GM23338 (cell line): ENCODE data around the gene PKP3. TPM values are rescaled to one million over a fixed set of nuclear protein-coding genes. Genes with fewer than 3 reads are reported as not detected.
"Not testable (repeated sequence)": the region's sequence is repeated elsewhere in the genome, so short reads cannot be mapped to it uniquely, and the experiment has no call there.

Experiments
- ATAC-seq: fragments of 200-7000 bp; cut with Tn5 transposase; 3 replicates; pipeline ENCODE4 v1.9.1; 2020
- DNase-seq: peaks from one replicate; pipeline ENCODE4 v3.0.0-alpha.2; 2015; ENCODE audit warnings: low spot score
- H2AFZ ChIP-seq: fragments of 200-600 bp; sonication (generic); 2 replicates; pipeline ENCODE4 v1.8.0; 2016; ENCODE audit warnings: antibody characterized with exemption, mild to moderate bottlenecking, moderate library complexity
- H3F3A ChIP-seq: fragments of 200-600 bp; sonication (generic); replicated peaks from 2 replicates; pipeline ENCODE4 v1.8.0; 2017; ENCODE audit warnings: antibody characterized with exemption, mixed run types, low read depth
- H3K27ac ChIP-seq: fragments of 200-600 bp; sonication (generic); 2 replicates; pipeline ENCODE4 v1.6.1; 2016; ENCODE audit warnings: low read depth
- H3K27me3 ChIP-seq: fragments of 200-600 bp; sonication (generic); 2 replicates; pipeline ENCODE4 v1.8.0; 2016; ENCODE audit warnings: mild to moderate bottlenecking, mixed run types, moderate library complexity; ENCODE audit not compliant: insufficient read depth
- H3K36me3 ChIP-seq: fragments of 200-600 bp; sonication (generic); 2 replicates; pipeline ENCODE4 v1.8.0; 2016; ENCODE audit warnings: mild to moderate bottlenecking; ENCODE audit not compliant: insufficient read depth
- H3K4me1 ChIP-seq: fragments of 200-600 bp; sonication (generic); 2 replicates; pipeline ENCODE4 v1.8.0; 2016; ENCODE audit warnings: mild to moderate bottlenecking, moderate library complexity; ENCODE audit not compliant: insufficient read depth
- H3K4me2 ChIP-seq: fragments of 200-600 bp; sonication (generic); 2 replicates; pipeline ENCODE4 v1.7.1; 2017; ENCODE audit warnings: mixed run types
- H3K4me3 ChIP-seq: fragments of 200-600 bp; sonication (generic); 2 replicates; pipeline ENCODE4 v1.6.1; 2016; ENCODE audit warnings: mixed run types
- H3K79me2 ChIP-seq: fragments of 200-600 bp; sonication (generic); replicated peaks from 2 replicates; pipeline ENCODE4 v1.8.0; 2017; ENCODE audit warnings: mild to moderate bottlenecking; ENCODE audit not compliant: insufficient read depth
- H3K9me2 ChIP-seq: fragments of 200-600 bp; sonication (generic); 2 replicates; pipeline ENCODE4 v1.8.0; 2017; ENCODE audit not compliant: insufficient read depth
- H4K20me1 ChIP-seq: fragments of 200-600 bp; sonication (generic); replicated peaks from 2 replicates; pipeline ENCODE4 v1.8.0; 2017; ENCODE audit warnings: mild to moderate bottlenecking; ENCODE audit not compliant: insufficient read depth
- H3K27ac Mint-ChIP-seq: 2 replicates; pipeline ENCODE4 v1.8.0; 2020; ENCODE audit warnings: inconsistent platforms, mild to moderate bottlenecking, moderate library complexity, mixed read lengths
- H3K27me3 Mint-ChIP-seq: 3 replicates; pipeline ENCODE4 v1.8.0; 2022; ENCODE audit warnings: low read depth, mild to moderate bottlenecking, moderate library complexity, mixed read lengths, inconsistent platforms; ENCODE audit not compliant: insufficient read depth, poor library complexity
- H3K36me3 Mint-ChIP-seq: 3 replicates; pipeline ENCODE4 v1.8.0; 2021; ENCODE audit warnings: low read depth, mild to moderate bottlenecking, inconsistent platforms, moderate library complexity, mixed read lengths
- H3K4me1 Mint-ChIP-seq: 3 replicates; pipeline ENCODE4 v1.8.0; 2020; ENCODE audit warnings: mild to moderate bottlenecking, inconsistent platforms, mixed read lengths
- H3K4me3 Mint-ChIP-seq: 3 replicates; pipeline ENCODE4 v1.8.0; 2021; ENCODE audit warnings: moderate library complexity, mild to moderate bottlenecking, inconsistent platforms, mixed read lengths
- H3K9me3 Mint-ChIP-seq: 3 replicates; pipeline ENCODE4 v1.8.0; 2020; ENCODE audit warnings: moderate library complexity, mild to moderate bottlenecking, inconsistent platforms, mixed read lengths
- CREB1 ChIP-seq: fragments of 250-450 bp; sonication (Bioruptor Pico); IDR thresholded peaks from 2 replicates; pipeline ENCODE4 v1.5.0; 2020; ENCODE audit warnings: low read depth, mild to moderate bottlenecking, moderate library complexity
- EZH2 ChIP-seq: fragments of 200-600 bp; sonication (generic); IDR thresholded peaks from one replicate; pipeline ENCODE4 v1.8.0; 2017; ENCODE audit warnings: antibody characterized with exemption, mild to moderate bottlenecking, low read depth; ENCODE audit not compliant: unreplicated experiment
- EZH2phosphoT487 ChIP-seq: fragments of 200-600 bp; sonication (generic); IDR thresholded peaks from one replicate; pipeline ENCODE4 v1.8.1; 2018; ENCODE audit warnings: antibody characterized with exemption; ENCODE audit not compliant: unreplicated experiment
- NANOG ChIP-seq: IDR thresholded peaks from 2 replicates; pipeline ENCODE4 v1.6.1; 2016; ENCODE audit warnings: antibody characterized with exemption, borderline replicate concordance
- POLR2AphosphoS5 ChIP-seq: IDR thresholded peaks from 2 replicates; pipeline ENCODE4 v1.6.1; 2016; ENCODE audit warnings: antibody characterized with exemption, low read depth
- STAT1 ChIP-seq: IDR thresholded peaks from one replicate; pipeline ENCODE4 v1.6.1; 2016; ENCODE audit warnings: antibody characterized with exemption; ENCODE audit not compliant: unreplicated experiment
- ZNF114 ChIP-seq: fragments of 250-450 bp; sonication (Bioruptor Pico); IDR thresholded peaks from 2 replicates; pipeline ENCODE4 v1.5.0; 2020; ENCODE audit warnings: mild to moderate bottlenecking, moderate library complexity
- ZNF462 ChIP-seq: fragments of 250-450 bp; sonication (Bioruptor Pico); IDR thresholded peaks from 2 replicates; pipeline ENCODE4 v1.5.0; 2020; ENCODE audit warnings: mild to moderate bottlenecking, moderate library complexity
- polyA plus RNA-seq: library from polyadenylated mRNA; unstranded; fragments of >200 nt; fragmentation: Nextera tagmentation; extraction: Ambion mirVana; gene quantifications from 2 replicates; pipeline ENCODE4 v1.2.1, GENCODE V29; 2016
- total RNA-seq: library from RNA; depleted of rRNA; stranded (reverse); fragments of >200 nt; shearing (Covaris generic); gene quantifications from 2 replicates; pipeline ENCODE4 v1.2.3, GENCODE V29; 2014

The PKP3 gene
- total and polyA plus RNA-seq, 2 experiments from 2014 or later = 7.2 to 23.0 TPM

- no peaks in the 10 kb centered on the region for H3K36me3 ChIP-seq
- H4K20me1 ChIP-seq = no peaks in the 10 kb centered on the region; the same call in 1 of the 2 replicates
- no peak for DNase-seq
- peaks cover 2% of the 10 kb centered on the region; the same call in 2 of the 3 replicates for H3K9me3 Mint-ChIP-seq
- H3K27me3 Mint-ChIP-seq = peaks cover 7% of the 10 kb centered on the region
- H3K4me3 ChIP-seq = no peak overlapping the region
- no peak overlapping the region for H3K27ac ChIP-seq
- H3K4me1 ChIP-seq = no peaks in the 10 kb centered on the region; the same call in 1 of the 2 replicates
- no peaks in the 10 kb centered on the region for H3K27me3 ChIP-seq
- no peak overlapping the region for H3K4me3 Mint-ChIP-seq
- no peaks in the 10 kb centered on the region for H3K9me2 ChIP-seq
- H2AFZ ChIP-seq = no peak overlapping the region
- no peak for ATAC-seq
- H3K4me1 Mint-ChIP-seq = peaks cover 7% of the 10 kb centered on the region
- H3F3A ChIP-seq = no peaks in the 10 kb centered on the region
- H3K27ac Mint-ChIP-seq = no peak overlapping the region
- no peaks in the 10 kb centered on the region; the same call in 2 of the 3 replicates for H3K36me3 Mint-ChIP-seq
- H3K4me2 ChIP-seq = no peak overlapping the region
- peaks cover 5% of the 10 kb centered on the region; the same call in 1 of the 2 replicates for H3K79me2 ChIP-seq
- TF ChIP-seq ZNF114 (CRISPR knock-in tag) (no peak), NANOG (no peak), EZH2phosphoT487 (no peak), CREB1 (CRISPR knock-in tag) (no peak), EZH2 (no peak), ZNF462 (CRISPR knock-in tag) (no peak), STAT1 (no peak), POLR2AphosphoS5 (no peak)
These were observed 15.8 kb downstream of the PKP3 start for GRCh38 chr11:409600-410483.

GRCh38 chr11:410711-411110 is 16.7 kb downstream of the PKP3 start:
- H3K4me1 Mint-ChIP-seq = peaks cover 15% of the 10 kb centered on the region
- not testable (repeated sequence) for H4K20me1 ChIP-seq, H2AFZ ChIP-seq, H3K27me3 Mint-ChIP-seq, H3K27me3 ChIP-seq, H3K27ac ChIP-seq, H3K4me2 ChIP-seq, H3K27ac Mint-ChIP-seq, H3K36me3 ChIP-seq, DNase-seq, H3K36me3 Mint-ChIP-seq, ATAC-seq, H3K4me3 ChIP-seq, H3K4me1 ChIP-seq, H3K9me3 Mint-ChIP-seq, H3K79me2 ChIP-seq, H3K4me3 Mint-ChIP-seq, H3F3A ChIP-seq, H3K9me2 ChIP-seq

GRCh38 chr11:411520-411919 is 17.5 kb downstream of the PKP3 start:
- not testable (repeated sequence) for H3F3A ChIP-seq, H3K36me3 ChIP-seq, H3K27me3 ChIP-seq, H4K20me1 ChIP-seq, H3K4me3 Mint-ChIP-seq, H3K9me2 ChIP-seq, H3K4me2 ChIP-seq, H2AFZ ChIP-seq, H3K36me3 Mint-ChIP-seq, H3K27ac ChIP-seq, H3K4me1 ChIP-seq, H3K79me2 ChIP-seq, DNase-seq, ATAC-seq, H3K9me3 Mint-ChIP-seq, H3K27ac Mint-ChIP-seq, H3K4me3 ChIP-seq
- peaks cover 21% of the 10 kb centered on the region for H3K4me1 Mint-ChIP-seq
- H3K27me3 Mint-ChIP-seq = peaks cover 12% of the 10 kb centered on the region
